Osteoblast (primary cell): ENCODE results near the gene RRAS. TPM values are rescaled to one million over a fixed set of nuclear protein-coding genes. Genes with fewer than 3 reads are reported as not detected.
A peak's percentile ranks its signal among the peaks of the same experiment; 100 is the strongest.

ENCODE experiments used
- DNase-seq: peaks from one replicate; pipeline ENCODE4 v3.0.0; 2011; ENCODE audit warnings: low spot score, mixed read lengths; ENCODE audit not compliant: insufficient read length; ENCODE audit errors: missing footprints
- H2AFZ ChIP-seq: 2 replicates; pipeline ENCODE4 v1.6.0; 2011; ENCODE audit warnings: mild to moderate bottlenecking, low read length
- H3K27ac ChIP-seq: 2 replicates; pipeline ENCODE4 v1.5.1; 2011; ENCODE audit warnings: mild to moderate bottlenecking, low read depth, low read length, moderate library complexity
- H3K27me3 ChIP-seq: 2 replicates; pipeline ENCODE4 v1.6.0; 2012; ENCODE audit warnings: mild to moderate bottlenecking, control low read depth, inconsistent platforms, low read length, moderate library complexity; ENCODE audit not compliant: insufficient read depth
- H3K36me3 ChIP-seq: 2 replicates; pipeline ENCODE4 v1.5.1; 2011; ENCODE audit warnings: mild to moderate bottlenecking, low read length, control low read depth, moderate library complexity; ENCODE audit not compliant: insufficient read depth
- H3K4me1 ChIP-seq: 2 replicates; pipeline ENCODE4 v1.5.1; 2011; ENCODE audit warnings: mild to moderate bottlenecking, low read length, control low read depth, moderate library complexity; ENCODE audit not compliant: insufficient read depth
- H3K4me2 ChIP-seq: 2 replicates; pipeline ENCODE4 v1.6.0; 2011; ENCODE audit warnings: mild to moderate bottlenecking, low read length; ENCODE audit not compliant: insufficient read depth
- H3K4me3 ChIP-seq: fragments of 200-600 bp; sonication (generic); 3 replicates; pipeline ENCODE4 v1.5.1; 2012; ENCODE audit warnings: mild to moderate bottlenecking, low read length, inconsistent platforms; ENCODE audit not compliant: insufficient read depth
- H3K79me2 ChIP-seq: 2 replicates; pipeline ENCODE4 v1.6.0; 2012; ENCODE audit warnings: mild to moderate bottlenecking, low read length, control low read depth, inconsistent platforms; ENCODE audit not compliant: insufficient read depth
- H3K9me3 ChIP-seq: 2 replicates; pipeline ENCODE4 v1.5.1; 2011; ENCODE audit warnings: low read depth, low read length, control low read depth
- H4K20me1 ChIP-seq: 2 replicates; pipeline ENCODE4 v1.6.0; 2012; ENCODE audit warnings: mild to moderate bottlenecking, low read length, control low read depth; ENCODE audit not compliant: insufficient read depth
- total RNA-seq: library from RNA; depleted of rRNA; stranded (reverse); fragments of >200 nt; gene quantifications from 2 replicates; pipeline ENCODE4 v1.2.3, GENCODE V29; 2012
- TF ChIP-seq, protein P1 (sequence below): IDR thresholded peaks from 2 replicates; pipeline ENCODE4 v1.5.1; 2011; ENCODE audit warnings: mild to moderate bottlenecking, low read depth, low read length, moderate library complexity; ENCODE audit errors: extremely low read depth

RRAS gene
- total RNA-seq, 1 donor, result 31.8 TPM

DNA sequence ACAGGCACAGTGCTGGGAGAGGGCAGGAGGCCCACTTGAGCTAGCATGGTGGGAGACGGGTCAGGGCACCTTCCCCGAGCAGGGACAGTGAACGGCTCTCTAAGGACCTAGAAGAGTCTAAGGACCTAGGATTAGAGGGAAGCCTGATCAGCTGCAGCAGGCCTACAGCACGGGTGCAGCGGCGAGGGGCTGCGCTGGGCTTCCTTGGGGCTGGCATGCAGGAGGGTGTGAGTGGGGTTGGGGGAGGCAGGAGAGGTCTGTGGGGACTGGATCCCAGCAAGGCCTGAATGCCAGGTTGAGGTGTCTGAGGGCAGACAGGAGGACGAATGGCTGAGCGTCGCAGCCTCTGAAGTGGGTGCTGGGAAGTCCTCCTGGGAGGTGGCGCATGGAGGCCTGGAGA lies 5.6 kb upstream of the RRAS start:
- Histone ChIP-seq H4K20me1 (peaks cover 53% of the 10 kb centered on the region), H3K27ac (no peak overlapping the region), H3K27me3 (no peaks in the 10 kb centered on the region), H2AFZ (no peak overlapping the region), H3K4me3 (no peak overlapping the region), H3K4me1 (peaks cover 24% of the 10 kb centered on the region), H3K9me3 (no peaks in the 10 kb centered on the region), H3K79me2 (peaks cover 74% of the 10 kb centered on the region), H3K36me3 (peaks cover 48% of the 10 kb centered on the region), H3K4me2 (no peak overlapping the region)
- TF ChIP-seq, protein P1, sequence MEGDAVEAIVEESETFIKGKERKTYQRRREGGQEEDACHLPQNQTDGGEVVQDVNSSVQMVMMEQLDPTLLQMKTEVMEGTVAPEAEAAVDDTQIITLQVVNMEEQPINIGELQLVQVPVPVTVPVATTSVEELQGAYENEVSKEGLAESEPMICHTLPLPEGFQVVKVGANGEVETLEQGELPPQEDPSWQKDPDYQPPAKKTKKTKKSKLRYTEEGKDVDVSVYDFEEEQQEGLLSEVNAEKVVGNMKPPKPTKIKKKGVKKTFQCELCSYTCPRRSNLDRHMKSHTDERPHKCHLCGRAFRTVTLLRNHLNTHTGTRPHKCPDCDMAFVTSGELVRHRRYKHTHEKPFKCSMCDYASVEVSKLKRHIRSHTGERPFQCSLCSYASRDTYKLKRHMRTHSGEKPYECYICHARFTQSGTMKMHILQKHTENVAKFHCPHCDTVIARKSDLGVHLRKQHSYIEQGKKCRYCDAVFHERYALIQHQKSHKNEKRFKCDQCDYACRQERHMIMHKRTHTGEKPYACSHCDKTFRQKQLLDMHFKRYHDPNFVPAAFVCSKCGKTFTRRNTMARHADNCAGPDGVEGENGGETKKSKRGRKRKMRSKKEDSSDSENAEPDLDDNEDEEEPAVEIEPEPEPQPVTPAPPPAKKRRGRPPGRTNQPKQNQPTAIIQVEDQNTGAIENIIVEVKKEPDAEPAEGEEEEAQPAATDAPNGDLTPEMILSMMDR, result no peak
- DNase-seq, result no peak

DNA sequence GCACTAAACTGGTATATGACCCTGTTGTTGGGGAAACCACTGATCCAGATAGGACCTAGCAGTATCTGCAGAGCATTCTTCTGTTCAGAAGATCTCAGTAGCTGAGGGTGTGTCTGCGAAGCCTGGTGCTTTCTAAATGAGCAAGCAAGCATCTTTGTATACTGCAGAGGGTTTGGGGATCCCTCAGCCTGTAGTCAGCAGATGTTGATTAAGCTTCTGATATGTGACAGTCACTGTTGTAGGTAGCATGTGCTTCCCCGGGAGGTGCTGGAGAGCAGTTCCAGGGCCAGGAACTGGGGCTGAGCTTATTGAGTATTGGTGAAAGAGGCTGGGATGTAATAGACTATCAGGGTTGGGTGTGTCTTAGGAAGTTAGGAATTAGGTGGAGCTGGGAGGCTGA lies 3.5 kb upstream of the RRAS start:
- H3K4me1 ChIP-seq, result peaks cover 33% of the 10 kb centered on the region
- no peak overlapping the region for H2AFZ ChIP-seq
- peaks cover 34% of the 10 kb centered on the region for H3K36me3 ChIP-seq
- peaks cover 72% of the 10 kb centered on the region for H3K79me2 ChIP-seq
- no peaks in the 10 kb centered on the region for H3K9me3 ChIP-seq
- H3K4me3 ChIP-seq, result peak overlapping the region; percentile 91
- no peak for DNase-seq
- H3K27ac ChIP-seq, result peak overlapping the region; percentile 87
- H4K20me1 ChIP-seq, result peaks cover 39% of the 10 kb centered on the region
- TF ChIP-seq, protein P1, result no peak
- no peaks in the 10 kb centered on the region for H3K27me3 ChIP-seq
- peak overlapping the region; percentile 97 for H3K4me2 ChIP-seq

DNA sequence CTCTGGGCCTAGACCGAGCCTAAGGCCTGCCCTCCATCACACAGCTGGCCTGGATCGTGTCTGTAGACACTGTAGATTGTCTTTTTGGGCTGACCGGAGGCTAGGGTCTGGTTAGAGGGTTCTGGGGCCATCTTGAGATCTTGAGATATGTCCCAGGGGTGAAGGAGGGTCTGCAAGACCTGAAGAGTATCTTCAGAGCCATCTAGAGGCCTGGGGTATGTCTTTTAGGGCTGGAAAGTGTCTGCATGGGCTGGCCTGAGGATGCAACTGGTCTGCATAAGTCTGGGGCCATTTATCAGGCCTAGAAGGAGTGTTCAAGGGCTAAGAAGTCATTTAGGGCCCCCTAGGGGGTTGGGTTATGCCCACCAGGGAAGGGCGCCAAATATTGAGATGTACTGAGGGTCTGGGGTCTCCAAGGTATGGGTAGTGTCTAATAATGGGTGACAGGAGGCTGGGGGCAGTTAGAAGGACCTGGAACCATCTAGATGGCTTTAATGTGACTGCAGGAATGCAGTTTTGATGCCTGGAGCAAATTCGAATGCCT lies 2.6 kb upstream of the RRAS start:
- H3K4me1 ChIP-seq, result peaks cover 40% of the 10 kb centered on the region
- peak overlapping the region; percentile 97 for H3K4me2 ChIP-seq
- H3K9me3 ChIP-seq, result no peaks in the 10 kb centered on the region
- H3K36me3 ChIP-seq, result peaks cover 30% of the 10 kb centered on the region
- peak overlapping the region; percentile 87 for H3K27ac ChIP-seq
- TF ChIP-seq, protein P1, result no peak
- peak overlapping the region; percentile 49 for H2AFZ ChIP-seq
- H4K20me1 ChIP-seq, result peaks cover 38% of the 10 kb centered on the region
- H3K79me2 ChIP-seq, result peaks cover 68% of the 10 kb centered on the region
- peak overlapping the region; percentile 91 for H3K4me3 ChIP-seq
- H3K27me3 ChIP-seq, result no peaks in the 10 kb centered on the region
- DNase-seq, result no peak

- peak within 1 kb of the TSS; percentile 49 for H2AFZ ChIP-seq
- H3K79me2 ChIP-seq, result peaks cover 62% of the 10 kb centered on the region
- DNase-seq, result peak; percentile 100
Measured at GRCh38 chr19:49641688-49642491, 1.9 kb upstream of the RRAS start, which contains the start of gene SCAF1. Gene SCAF1, plus strand, starts transcription at chr19:49642209. Its CDS starts 2,818 bp downstream, at chr19:49645027.

More at GRCh38 chr19:49641688-49642491, 1.9 kb upstream of the RRAS start, which contains the start of gene SCAF1:
- H3K36me3 ChIP-seq, result peaks cover 23% of the 10 kb centered on the region
- H3K4me2 ChIP-seq, result peak within 1 kb of the TSS; percentile 97
- H3K27ac ChIP-seq, result peak within 1 kb of the TSS; percentile 100
- TF ChIP-seq, protein P1, result no peak
- no peaks in the 10 kb centered on the region for H3K9me3 ChIP-seq
- peak within 1 kb of the TSS; percentile 91 for H3K4me3 ChIP-seq
- H3K27me3 ChIP-seq, result no peaks in the 10 kb centered on the region
- H4K20me1 ChIP-seq, result peaks cover 31% of the 10 kb centered on the region
- H3K4me1 ChIP-seq, result peaks cover 40% of the 10 kb centered on the region
